GM23338 (cell line): ENCODE results near the gene SRR. TPM values are rescaled to one million over a fixed set of nuclear protein-coding genes. Genes with fewer than 3 reads are reported as not detected.

Experiments
- ATAC-seq: fragments of 200-7000 bp; cut with Tn5 transposase; 3 replicates; pipeline ENCODE4 v1.9.1; 2020
- DNase-seq: peaks from one replicate; pipeline ENCODE4 v3.0.0-alpha.2; 2015; ENCODE audit warnings: low spot score
- H2AFZ ChIP-seq: fragments of 200-600 bp; sonication (generic); 2 replicates; pipeline ENCODE4 v1.8.0; 2016; ENCODE audit warnings: antibody characterized with exemption, mild to moderate bottlenecking, moderate library complexity
- H3F3A ChIP-seq: fragments of 200-600 bp; sonication (generic); replicated peaks from 2 replicates; pipeline ENCODE4 v1.8.0; 2017; ENCODE audit warnings: antibody characterized with exemption, mixed run types, low read depth
- H3K27ac ChIP-seq: fragments of 200-600 bp; sonication (generic); 2 replicates; pipeline ENCODE4 v1.6.1; 2016; ENCODE audit warnings: low read depth
- H3K27me3 ChIP-seq: fragments of 200-600 bp; sonication (generic); 2 replicates; pipeline ENCODE4 v1.8.0; 2016; ENCODE audit warnings: mild to moderate bottlenecking, mixed run types, moderate library complexity; ENCODE audit not compliant: insufficient read depth
- H3K36me3 ChIP-seq: fragments of 200-600 bp; sonication (generic); 2 replicates; pipeline ENCODE4 v1.8.0; 2016; ENCODE audit warnings: mild to moderate bottlenecking; ENCODE audit not compliant: insufficient read depth
- H3K4me1 ChIP-seq: fragments of 200-600 bp; sonication (generic); 2 replicates; pipeline ENCODE4 v1.8.0; 2016; ENCODE audit warnings: mild to moderate bottlenecking, moderate library complexity; ENCODE audit not compliant: insufficient read depth
- H3K4me2 ChIP-seq: fragments of 200-600 bp; sonication (generic); 2 replicates; pipeline ENCODE4 v1.7.1; 2017; ENCODE audit warnings: mixed run types
- H3K4me3 ChIP-seq: fragments of 200-600 bp; sonication (generic); 2 replicates; pipeline ENCODE4 v1.6.1; 2016; ENCODE audit warnings: mixed run types
- H3K79me2 ChIP-seq: fragments of 200-600 bp; sonication (generic); replicated peaks from 2 replicates; pipeline ENCODE4 v1.8.0; 2017; ENCODE audit warnings: mild to moderate bottlenecking; ENCODE audit not compliant: insufficient read depth
- H3K9me2 ChIP-seq: fragments of 200-600 bp; sonication (generic); 2 replicates; pipeline ENCODE4 v1.8.0; 2017; ENCODE audit not compliant: insufficient read depth
- H4K20me1 ChIP-seq: fragments of 200-600 bp; sonication (generic); replicated peaks from 2 replicates; pipeline ENCODE4 v1.8.0; 2017; ENCODE audit warnings: mild to moderate bottlenecking; ENCODE audit not compliant: insufficient read depth
- H3K27ac Mint-ChIP-seq: 2 replicates; pipeline ENCODE4 v1.8.0; 2020; ENCODE audit warnings: inconsistent platforms, mild to moderate bottlenecking, moderate library complexity, mixed read lengths
- H3K27me3 Mint-ChIP-seq: 3 replicates; pipeline ENCODE4 v1.8.0; 2022; ENCODE audit warnings: low read depth, mild to moderate bottlenecking, moderate library complexity, mixed read lengths, inconsistent platforms; ENCODE audit not compliant: insufficient read depth, poor library complexity
- H3K36me3 Mint-ChIP-seq: 3 replicates; pipeline ENCODE4 v1.8.0; 2021; ENCODE audit warnings: low read depth, mild to moderate bottlenecking, inconsistent platforms, moderate library complexity, mixed read lengths
- H3K4me1 Mint-ChIP-seq: 3 replicates; pipeline ENCODE4 v1.8.0; 2020; ENCODE audit warnings: mild to moderate bottlenecking, inconsistent platforms, mixed read lengths
- H3K4me3 Mint-ChIP-seq: 3 replicates; pipeline ENCODE4 v1.8.0; 2021; ENCODE audit warnings: moderate library complexity, mild to moderate bottlenecking, inconsistent platforms, mixed read lengths
- H3K9me3 Mint-ChIP-seq: 3 replicates; pipeline ENCODE4 v1.8.0; 2020; ENCODE audit warnings: moderate library complexity, mild to moderate bottlenecking, inconsistent platforms, mixed read lengths
- CREB1 ChIP-seq: fragments of 250-450 bp; sonication (Bioruptor Pico); IDR thresholded peaks from 2 replicates; pipeline ENCODE4 v1.5.0; 2020; ENCODE audit warnings: low read depth, mild to moderate bottlenecking, moderate library complexity
- CTCF ChIP-seq, 2 experiments: fragments of 200-600 bp in 1 of 2; sonication (generic) in 1 of 2; conservative IDR thresholded peaks; 2 replicates each; pipeline versions ENCODE4 v1.5.1 to v1.6.1; 2016 to 2017; ENCODE audit warnings: antibody characterized with exemption in 2 of 2, low read depth in 2 of 2, mild to moderate bottlenecking in 2 of 2, moderate library complexity in 1 of 2
- ETS1 ChIP-seq: IDR thresholded peaks from 2 replicates; pipeline ENCODE4 v1.6.1; 2016; ENCODE audit warnings: antibody characterized with exemption
- EZH2 ChIP-seq: fragments of 200-600 bp; sonication (generic); IDR thresholded peaks from one replicate; pipeline ENCODE4 v1.8.0; 2017; ENCODE audit warnings: antibody characterized with exemption, mild to moderate bottlenecking, low read depth; ENCODE audit not compliant: unreplicated experiment
- POLR2AphosphoS5 ChIP-seq: IDR thresholded peaks from 2 replicates; pipeline ENCODE4 v1.6.1; 2016; ENCODE audit warnings: antibody characterized with exemption, low read depth
- ZNF114 ChIP-seq: fragments of 250-450 bp; sonication (Bioruptor Pico); IDR thresholded peaks from 2 replicates; pipeline ENCODE4 v1.5.0; 2020; ENCODE audit warnings: mild to moderate bottlenecking, moderate library complexity
- ZNF462 ChIP-seq: fragments of 250-450 bp; sonication (Bioruptor Pico); IDR thresholded peaks from 2 replicates; pipeline ENCODE4 v1.5.0; 2020; ENCODE audit warnings: mild to moderate bottlenecking, moderate library complexity
- polyA plus RNA-seq: library from polyadenylated mRNA; unstranded; fragments of >200 nt; fragmentation: Nextera tagmentation; extraction: Ambion mirVana; gene quantifications from 2 replicates; pipeline ENCODE4 v1.2.1, GENCODE V29; 2016
- total RNA-seq: library from RNA; depleted of rRNA; stranded (reverse); fragments of >200 nt; shearing (Covaris generic); gene quantifications from 2 replicates; pipeline ENCODE4 v1.2.3, GENCODE V29; 2014

Gene SRR
- total and polyA plus RNA-seq, 2 experiments from 2014 or later = 2.8 to 5.4 TPM

GRCh38 chr17:2336215-2336851 lies 32.6 kb downstream of the SRR start, which contains the start of gene TSR1:
Gene TSR1 (minus strand): TSS chr17:2336457. CDS start chr17:2336427, 30 bp downstream.
- peaks cover 2% of the 10 kb centered on the region; the same call in 1 of the 3 replicates for H3K9me3 Mint-ChIP-seq
- ATAC-seq (peak; percentile 86), DNase-seq (peak; percentile 95)
- H3K27ac Mint-ChIP-seq = peak within 1 kb of the TSS; percentile 99
- peaks cover 27% of the 10 kb centered on the region for H4K20me1 ChIP-seq
- peaks cover 5% of the 10 kb centered on the region for H3K4me1 Mint-ChIP-seq
- H2AFZ ChIP-seq = peak within 1 kb of the TSS; percentile 98
- peak within 1 kb of the TSS; percentile 84 for H3K27ac ChIP-seq
- peaks cover 17% of the 10 kb centered on the region for H3K27me3 Mint-ChIP-seq
- H3K79me2 ChIP-seq = peaks cover 63% of the 10 kb centered on the region
- peaks cover 20% of the 10 kb centered on the region for H3K4me1 ChIP-seq
- no peak within 1 kb of the TSS; the same call in 2 of the 3 replicates for H3K4me3 Mint-ChIP-seq
- no peaks in the 10 kb centered on the region for H3K27me3 ChIP-seq
- H3K36me3 Mint-ChIP-seq = 0 out of 3 replicates have a peak, but pooled peaks cover 2% of the 10 kb centered on the region
- H3K4me3 ChIP-seq = peak within 1 kb of the TSS; percentile 95
- H3K4me2 ChIP-seq = peak within 1 kb of the TSS; percentile 99
- peaks cover 40% of the 10 kb centered on the region for H3K36me3 ChIP-seq
- peaks cover 38% of the 10 kb centered on the region for H3F3A ChIP-seq
- peak; percentile 95 for TF ChIP-seq POLR2AphosphoS5
- peak; percentile 76 for TF ChIP-seq ETS1
- peak; percentile 71 for TF ChIP-seq CREB1 (CRISPR knock-in tag)
- TF ChIP-seq EZH2 = no peak
- TF ChIP-seq CTCF (conservative IDR thresholded peaks at IDR 0.05; ENCODE audit: low read depth in 2 of 2) = peak in 1 of 2 experiments; percentile 49; a peak in 2 of 4 replicates
- no peaks in the 10 kb centered on the region for H3K9me2 ChIP-seq

GRCh38 chr17:2336852-2337543 lies 33.2 kb downstream of the SRR start, which contains the start of gene SGSM2:
Gene SGSM2 (plus strand): TSS chr17:2337501. CDS start chr17:2337689, 188 bp downstream.
- Histone ChIP-seq H3F3A (peaks cover 37% of the 10 kb centered on the region), H3K4me2 (peak within 1 kb of the TSS; percentile 99), H3K36me3 (peaks cover 33% of the 10 kb centered on the region), H3K27ac (0 out of 2 replicates have a peak within 1 kb of the TSS, but pooled peaks have one; percentile 55), H4K20me1 (peaks cover 26% of the 10 kb centered on the region), H3K27me3 (no peaks in the 10 kb centered on the region), H2AFZ (peak within 1 kb of the TSS; percentile 98), H3K9me2 (no peaks in the 10 kb centered on the region), H3K4me1 (peaks cover 20% of the 10 kb centered on the region), H3K79me2 (peaks cover 56% of the 10 kb centered on the region), H3K4me3 (peak within 1 kb of the TSS; percentile 95)
- peaks cover 5% of the 10 kb centered on the region for H3K4me1 Mint-ChIP-seq
- H3K27ac Mint-ChIP-seq = peak within 1 kb of the TSS; percentile 99
- peaks cover 2% of the 10 kb centered on the region; the same call in 1 of the 3 replicates for H3K9me3 Mint-ChIP-seq
- H3K27me3 Mint-ChIP-seq = peaks cover 17% of the 10 kb centered on the region
- peaks cover 6% of the 10 kb centered on the region; the same call in 1 of the 3 replicates for H3K36me3 Mint-ChIP-seq
- ATAC-seq (peak; percentile 39), DNase-seq (peak; percentile 51)
- H3K4me3 Mint-ChIP-seq = peak within 1 kb of the TSS; percentile 84; the same call in 2 of the 3 replicates
- TF ChIP-seq ZNF462 (no peak), ZNF114 (CRISPR knock-in tag) (no peak)
